ENCODE data around the gene C3orf22. TPM values are rescaled to one million over a fixed set of nuclear protein-coding genes. Genes with fewer than 3 reads are reported as not detected.

Gene C3orf22
- polyA plus RNA-seq, 1 donor from 2014 or later = not detected

DNA sequence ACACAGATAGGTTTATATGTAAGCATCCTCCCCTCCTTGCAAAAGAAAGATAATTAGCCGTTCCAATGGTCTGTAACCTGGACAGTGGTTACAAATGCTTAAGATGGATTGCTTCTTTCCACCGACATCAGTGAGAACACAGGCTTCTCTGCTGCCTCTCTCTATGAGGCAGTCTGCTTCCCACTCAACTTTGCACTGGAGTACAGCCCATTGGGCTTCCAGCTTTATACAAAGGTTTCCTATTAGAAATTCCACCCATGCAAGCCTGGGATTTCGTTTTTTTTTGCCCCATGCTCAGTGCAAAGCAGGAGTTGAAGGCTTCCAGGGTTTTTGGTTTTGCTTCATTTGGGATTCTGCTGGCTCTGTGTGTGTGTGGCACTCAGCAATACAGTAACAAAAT is 47.3 kb upstream of the C3orf22 start:
- H3K27me3 ChIP-seq (ENCODE audit: insufficient read depth, low read depth, low read length) = no peaks in the 10 kb centered on the region
- H3K79me2 ChIP-seq (replicated peaks; ENCODE audit: insufficient read depth, low read length) = no peaks in the 10 kb centered on the region
- H3K4me3 ChIP-seq (ENCODE audit: low read length) = no peak overlapping the region
- no peak overlapping the region for H3K27ac ChIP-seq (ENCODE audit: low read length)
- H3K9me3 ChIP-seq (ENCODE audit: low read length) = no peaks in the 10 kb centered on the region
- TF ChIP-seq EP300 (conservative IDR thresholded peaks at IDR 0.05; ENCODE audit: poor library complexity, severe bottlenecking) (no peak), RAD21 (conservative IDR thresholded peaks at IDR 0.05) (no peak), SMC3 (conservative IDR thresholded peaks at IDR 0.05; ENCODE audit: poor library complexity) (no peak), POLR2AphosphoS5 (IDR thresholded peaks at IDR 0.05) (no peak), MXI1 (conservative IDR thresholded peaks at IDR 0.05; ENCODE audit: poor library complexity, severe bottlenecking) (no peak), EZH2 (IDR thresholded peaks at IDR 0.05; ENCODE audit: borderline replicate concordance, insufficient read depth, low read length, poor library complexity, severe bottlenecking) (no peak), TAF1 (IDR thresholded peaks at IDR 0.05; ENCODE audit: low read depth) (no peak)
- TF ChIP-seq, protein P1, sequence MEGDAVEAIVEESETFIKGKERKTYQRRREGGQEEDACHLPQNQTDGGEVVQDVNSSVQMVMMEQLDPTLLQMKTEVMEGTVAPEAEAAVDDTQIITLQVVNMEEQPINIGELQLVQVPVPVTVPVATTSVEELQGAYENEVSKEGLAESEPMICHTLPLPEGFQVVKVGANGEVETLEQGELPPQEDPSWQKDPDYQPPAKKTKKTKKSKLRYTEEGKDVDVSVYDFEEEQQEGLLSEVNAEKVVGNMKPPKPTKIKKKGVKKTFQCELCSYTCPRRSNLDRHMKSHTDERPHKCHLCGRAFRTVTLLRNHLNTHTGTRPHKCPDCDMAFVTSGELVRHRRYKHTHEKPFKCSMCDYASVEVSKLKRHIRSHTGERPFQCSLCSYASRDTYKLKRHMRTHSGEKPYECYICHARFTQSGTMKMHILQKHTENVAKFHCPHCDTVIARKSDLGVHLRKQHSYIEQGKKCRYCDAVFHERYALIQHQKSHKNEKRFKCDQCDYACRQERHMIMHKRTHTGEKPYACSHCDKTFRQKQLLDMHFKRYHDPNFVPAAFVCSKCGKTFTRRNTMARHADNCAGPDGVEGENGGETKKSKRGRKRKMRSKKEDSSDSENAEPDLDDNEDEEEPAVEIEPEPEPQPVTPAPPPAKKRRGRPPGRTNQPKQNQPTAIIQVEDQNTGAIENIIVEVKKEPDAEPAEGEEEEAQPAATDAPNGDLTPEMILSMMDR (IDR thresholded peaks at IDR 0.05; ENCODE audit: poor library complexity, severe bottlenecking) = no peak
- TF ChIP-seq, protein P2, sequence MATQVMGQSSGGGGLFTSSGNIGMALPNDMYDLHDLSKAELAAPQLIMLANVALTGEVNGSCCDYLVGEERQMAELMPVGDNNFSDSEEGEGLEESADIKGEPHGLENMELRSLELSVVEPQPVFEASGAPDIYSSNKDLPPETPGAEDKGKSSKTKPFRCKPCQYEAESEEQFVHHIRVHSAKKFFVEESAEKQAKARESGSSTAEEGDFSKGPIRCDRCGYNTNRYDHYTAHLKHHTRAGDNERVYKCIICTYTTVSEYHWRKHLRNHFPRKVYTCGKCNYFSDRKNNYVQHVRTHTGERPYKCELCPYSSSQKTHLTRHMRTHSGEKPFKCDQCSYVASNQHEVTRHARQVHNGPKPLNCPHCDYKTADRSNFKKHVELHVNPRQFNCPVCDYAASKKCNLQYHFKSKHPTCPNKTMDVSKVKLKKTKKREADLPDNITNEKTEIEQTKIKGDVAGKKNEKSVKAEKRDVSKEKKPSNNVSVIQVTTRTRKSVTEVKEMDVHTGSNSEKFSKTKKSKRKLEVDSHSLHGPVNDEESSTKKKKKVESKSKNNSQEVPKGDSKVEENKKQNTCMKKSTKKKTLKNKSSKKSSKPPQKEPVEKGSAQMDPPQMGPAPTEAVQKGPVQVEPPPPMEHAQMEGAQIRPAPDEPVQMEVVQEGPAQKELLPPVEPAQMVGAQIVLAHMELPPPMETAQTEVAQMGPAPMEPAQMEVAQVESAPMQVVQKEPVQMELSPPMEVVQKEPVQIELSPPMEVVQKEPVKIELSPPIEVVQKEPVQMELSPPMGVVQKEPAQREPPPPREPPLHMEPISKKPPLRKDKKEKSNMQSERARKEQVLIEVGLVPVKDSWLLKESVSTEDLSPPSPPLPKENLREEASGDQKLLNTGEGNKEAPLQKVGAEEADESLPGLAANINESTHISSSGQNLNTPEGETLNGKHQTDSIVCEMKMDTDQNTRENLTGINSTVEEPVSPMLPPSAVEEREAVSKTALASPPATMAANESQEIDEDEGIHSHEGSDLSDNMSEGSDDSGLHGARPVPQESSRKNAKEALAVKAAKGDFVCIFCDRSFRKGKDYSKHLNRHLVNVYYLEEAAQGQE (IDR thresholded peaks at IDR 0.05; ENCODE audit: borderline replicate concordance) = no peak
- H3F3A ChIP-seq (ENCODE audit: insufficient read depth, low read length, poor library complexity, severe bottlenecking) = no peaks in the 10 kb centered on the region
- no peak overlapping the region for H3K4me2 ChIP-seq (ENCODE audit: low read length)
- no peaks in the 10 kb centered on the region for H3K36me3 ChIP-seq (ENCODE audit: insufficient read depth, low read length)
- H4K20me1 ChIP-seq (ENCODE audit: insufficient read depth) = no peaks in the 10 kb centered on the region
- H3K9me2 ChIP-seq (ENCODE audit: insufficient read depth, low read length) = no peaks in the 10 kb centered on the region
- H2AFZ ChIP-seq (ENCODE audit: low read depth, low read length) = no peak overlapping the region
- H3K9ac ChIP-seq (ENCODE audit: low read length) = no peak overlapping the region

GRCh38 chr3:126604691-126605090 is 46.0 kb upstream of the C3orf22 start:
- no peak overlapping the region for H3K4me2 ChIP-seq (ENCODE audit: low read length)
- no peaks in the 10 kb centered on the region for H4K20me1 ChIP-seq (ENCODE audit: insufficient read depth)
- no peaks in the 10 kb centered on the region for H3F3A ChIP-seq (ENCODE audit: insufficient read depth, low read length, poor library complexity, severe bottlenecking)
- no peaks in the 10 kb centered on the region for H3K9me2 ChIP-seq (ENCODE audit: insufficient read depth, low read length)
- H3K27ac ChIP-seq (ENCODE audit: low read length) = no peak overlapping the region
- TF ChIP-seq, protein P2 (IDR thresholded peaks at IDR 0.05; ENCODE audit: borderline replicate concordance) = no peak
- no peak for TF ChIP-seq EZH2 (IDR thresholded peaks at IDR 0.05; ENCODE audit: borderline replicate concordance, insufficient read depth, low read length, poor library complexity, severe bottlenecking)
- no peak for TF ChIP-seq SMC3 (conservative IDR thresholded peaks at IDR 0.05; ENCODE audit: poor library complexity)
- TF ChIP-seq RAD21 (conservative IDR thresholded peaks at IDR 0.05) = no peak
- no peak for TF ChIP-seq POLR2AphosphoS5 (IDR thresholded peaks at IDR 0.05)
- TF ChIP-seq, protein P1 (IDR thresholded peaks at IDR 0.05; ENCODE audit: poor library complexity, severe bottlenecking) = no peak
- TF ChIP-seq MXI1 (conservative IDR thresholded peaks at IDR 0.05; ENCODE audit: poor library complexity, severe bottlenecking) = no peak
- no peak for TF ChIP-seq TAF1 (IDR thresholded peaks at IDR 0.05; ENCODE audit: low read depth)
- no peak for TF ChIP-seq EP300 (conservative IDR thresholded peaks at IDR 0.05; ENCODE audit: poor library complexity, severe bottlenecking)
- no peaks in the 10 kb centered on the region for H3K27me3 ChIP-seq (ENCODE audit: insufficient read depth, low read depth, low read length)
- no peaks in the 10 kb centered on the region for H3K79me2 ChIP-seq (replicated peaks; ENCODE audit: insufficient read depth, low read length)
- H3K9me3 ChIP-seq (ENCODE audit: low read length) = no peaks in the 10 kb centered on the region
- no peak overlapping the region for H2AFZ ChIP-seq (ENCODE audit: low read depth, low read length)
- no peak overlapping the region for H3K4me3 ChIP-seq (ENCODE audit: low read length)
- H3K36me3 ChIP-seq (ENCODE audit: insufficient read depth, low read length) = no peaks in the 10 kb centered on the region
- no peak overlapping the region for H3K9ac ChIP-seq (ENCODE audit: low read length)

All from neural cell (in vitro differentiated cells).